CD4-positive, alpha-beta T cell treated with Interferon alpha-2 for 1 hour (primary cell): ENCODE results near the gene STPG4.

ENCODE experiments used
- DNase-seq, 2 donors: peaks; one replicate each; pipeline ENCODE4 v3.0.0-alpha.2; 2020 to 2022

Gene STPG4

GRCh38 chr2:47049502-47049901, 105.6 kb downstream of the STPG4 start:
- DNase-seq: no peak

GRCh38 chr2:47048801-47049480, 106.2 kb downstream of the STPG4 start:
- DNase-seq: no peak

- DNase-seq: no peak
Observed at GRCh38 chr2:47046271-47046670, 108.8 kb downstream of the STPG4 start.

GRCh38 chr2:47043891-47044239, 111.2 kb downstream of the STPG4 start:
- no peak for DNase-seq

- DNase-seq: no peak
Observed at GRCh38 chr2:47043142-47043890, 111.8 kb downstream of the STPG4 start.

DNA sequence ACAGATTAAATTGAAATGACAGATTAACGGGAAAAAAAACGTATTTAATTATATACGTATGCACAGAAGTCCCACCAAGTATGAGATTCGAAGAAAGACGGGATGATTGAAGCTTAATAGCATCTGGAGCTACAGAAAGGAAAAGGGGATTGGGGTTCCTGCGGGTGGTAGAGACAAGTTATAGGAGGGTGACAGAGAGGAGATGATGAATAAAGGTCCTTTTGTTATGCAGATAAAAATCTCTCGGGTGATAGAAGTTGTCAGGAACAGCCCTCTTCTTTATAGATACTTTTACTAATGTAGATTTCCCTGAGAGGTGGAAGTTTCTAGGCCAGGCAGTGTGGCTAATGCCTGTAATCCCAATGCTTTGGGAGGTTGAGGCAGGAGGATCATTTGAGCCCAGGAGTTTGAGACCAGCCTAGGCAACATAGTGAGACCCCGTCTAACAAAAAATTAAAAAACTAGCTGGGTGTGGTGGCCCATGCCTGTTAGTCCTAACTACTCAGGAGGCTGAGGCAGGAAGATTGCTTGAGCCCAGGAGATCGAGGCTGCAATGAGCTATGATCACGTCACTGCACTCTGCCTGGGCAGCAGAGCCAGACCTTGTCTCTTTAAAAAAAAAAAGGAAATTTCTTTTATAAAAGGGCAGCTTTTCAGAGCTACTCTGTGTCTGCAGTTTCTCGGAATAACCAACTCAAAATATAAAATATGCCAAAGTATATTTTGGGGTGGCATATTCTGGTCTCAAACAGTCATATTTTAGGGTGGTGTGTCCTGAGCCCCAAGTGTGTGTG, 113.0 kb downstream of the STPG4 start:
- DNase-seq: no peak

GRCh38 chr2:47041063-47041462, 114.0 kb downstream of the STPG4 start:
- no peak for DNase-seq

DNA sequence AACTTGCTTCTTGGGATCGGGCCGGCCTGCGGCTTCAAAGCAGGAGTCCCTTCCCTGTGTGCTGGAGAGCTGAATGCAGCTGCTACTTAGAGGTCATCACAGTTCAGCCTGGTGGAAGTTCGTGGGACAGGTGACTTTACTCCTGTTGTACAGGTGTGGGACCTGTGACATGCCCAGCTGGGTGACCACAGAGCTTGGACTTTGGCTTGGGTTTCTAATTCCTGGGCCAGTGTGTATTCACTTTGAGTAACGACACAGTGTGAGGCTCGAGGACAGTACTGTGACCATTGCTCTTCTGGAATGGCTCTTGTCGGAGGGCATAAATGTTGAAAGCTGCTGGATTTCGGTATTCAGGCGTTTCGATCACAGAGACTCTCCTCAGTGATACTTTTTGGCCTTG, 114.5 kb downstream of the STPG4 start:
- DNase-seq: no peak

DNA sequence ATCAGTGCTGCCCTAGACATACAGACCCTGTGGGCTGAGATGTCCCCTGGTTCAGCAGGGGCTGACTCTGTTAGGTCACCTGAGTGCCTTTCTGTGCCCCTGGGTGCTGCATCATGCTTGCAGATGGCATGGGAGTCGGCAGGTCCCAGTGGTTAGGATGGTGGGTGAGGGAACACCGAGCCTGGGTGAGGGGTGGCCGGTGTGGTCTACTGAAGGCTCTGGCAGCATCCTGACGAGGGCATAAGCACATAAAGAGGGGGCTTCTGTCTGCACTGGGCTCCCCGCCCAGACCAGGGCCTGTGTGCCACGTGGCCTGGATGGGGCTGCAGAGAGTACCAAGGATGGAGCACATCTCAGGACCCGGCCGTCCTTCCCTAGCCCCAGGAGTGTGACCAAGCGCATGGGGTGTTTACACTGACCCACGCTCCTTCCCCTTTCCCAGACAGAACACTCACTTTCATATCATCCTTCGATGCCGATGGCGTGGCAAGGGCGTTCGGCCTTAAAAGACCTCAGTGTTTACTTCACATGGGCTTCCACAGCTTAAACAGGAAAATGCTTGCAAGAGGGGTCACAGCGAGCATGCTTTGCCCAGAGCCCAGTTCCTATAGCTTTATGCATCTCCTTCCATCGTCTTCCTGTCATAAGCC, 115.1 kb downstream of the STPG4 start:
- no peak for DNase-seq

DNA sequence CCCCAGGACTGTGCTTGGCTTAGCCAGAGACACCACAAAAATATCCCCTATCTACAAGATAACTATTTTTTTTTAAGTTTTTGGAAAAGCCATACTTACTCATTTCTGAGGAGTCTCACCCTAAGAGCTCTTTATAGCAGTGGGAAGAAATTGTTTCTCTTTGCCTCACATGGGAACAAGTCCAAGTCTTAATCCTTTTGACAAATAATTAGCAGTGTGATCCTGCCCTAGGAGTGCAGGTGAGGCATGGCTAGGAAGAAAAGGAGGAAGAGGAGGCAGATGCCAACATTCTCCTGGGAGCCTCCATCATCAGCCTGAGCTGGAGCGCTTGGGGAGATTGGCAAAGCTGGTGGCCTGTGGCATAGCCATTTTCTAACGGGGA, 115.6 kb downstream of the STPG4 start:
- DNase-seq: no peak

DNA sequence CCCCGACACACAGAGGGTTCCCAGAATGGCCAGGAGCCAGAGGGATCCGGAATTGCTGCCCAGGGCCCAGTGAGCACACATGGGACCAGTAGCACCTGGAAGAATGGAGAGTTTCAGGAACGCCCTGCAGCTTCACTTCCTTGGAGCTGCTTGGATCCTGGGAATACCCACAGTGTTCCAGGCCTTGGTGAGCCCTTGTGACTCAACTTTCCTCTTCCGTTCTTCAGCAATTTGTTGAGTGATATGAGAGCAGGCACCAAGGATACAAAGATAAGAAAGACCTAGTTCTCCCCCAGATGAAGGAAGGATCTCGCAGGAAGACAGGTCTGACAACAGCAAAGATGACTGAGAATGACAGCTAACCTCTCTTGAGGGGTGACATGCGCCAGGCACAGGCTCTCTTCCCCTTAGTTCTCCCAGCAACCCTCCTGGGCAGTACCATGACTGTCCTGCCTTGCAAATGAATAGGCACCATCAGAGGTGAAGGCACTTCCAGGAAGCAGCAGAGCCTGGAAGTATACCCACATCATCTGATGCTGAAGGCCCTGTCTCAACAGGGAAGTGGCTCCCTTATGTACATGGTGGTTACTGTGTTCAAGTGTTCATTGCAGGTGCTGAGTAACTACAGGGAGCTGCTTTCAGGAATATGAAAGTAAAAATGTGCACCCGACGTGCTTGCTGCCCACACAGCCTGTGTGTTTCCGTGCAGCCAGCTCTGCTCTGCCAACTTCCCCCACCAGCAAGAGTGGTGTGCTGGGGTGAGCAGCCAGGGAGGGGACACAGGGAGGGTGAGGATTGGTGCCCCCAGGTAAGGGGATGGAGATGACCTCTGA, 116.2 kb downstream of the STPG4 start:
- peak; percentile 16 to 37 for DNase-seq

DNA sequence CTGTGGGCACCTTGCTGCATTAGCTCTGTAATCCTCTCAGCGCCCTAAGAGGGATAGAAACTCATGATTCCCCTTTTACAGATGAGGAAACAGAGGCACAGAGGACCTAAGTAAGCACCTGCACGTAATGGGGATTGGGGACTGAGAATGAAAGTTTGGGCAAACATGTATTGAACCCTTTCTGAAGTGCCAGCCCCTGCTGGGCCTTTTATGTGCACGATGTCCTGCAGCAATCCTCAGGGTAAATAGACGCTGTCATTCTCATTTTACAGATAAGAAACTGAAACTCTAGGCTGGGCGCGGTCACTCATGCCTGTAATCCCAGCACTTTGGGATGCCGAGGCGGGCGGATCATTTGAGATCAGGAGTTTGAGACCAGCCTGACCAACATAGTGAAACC, 117.4 kb downstream of the STPG4 start:
- no peak for DNase-seq
